ENCODE measurements around the gene TFCP2L1. TPM values are rescaled to one million over a fixed set of nuclear protein-coding genes. Genes with fewer than 3 reads are reported as not detected.
A peak's percentile ranks its signal among the peaks of the same experiment; 100 is the strongest.

TFCP2L1 gene
- total and polyA plus RNA-seq, 10 donors: 0.15 to 8.9 (median 2.7) TPM

GRCh38 chr2:121189011-121189410 lies 96.0 kb downstream of the TFCP2L1 start:
- Histone ChIP-seq H3K27ac (no peak overlapping the region), H3K4me1 (peaks cover 0 to 10% (median 0%) of the 10 kb centered on the region in 6 donors), H3K4me3 (no peak overlapping the region), H3K27me3 (replicated peaks in 1 of 7) (no peaks in the 10 kb centered on the region), H3K36me3 (no peaks in the 10 kb centered on the region), H3K9me3 (no peaks in the 10 kb centered on the region)
- DNase-seq: peak; percentile 58
- TF ChIP-seq, protein P1, sequence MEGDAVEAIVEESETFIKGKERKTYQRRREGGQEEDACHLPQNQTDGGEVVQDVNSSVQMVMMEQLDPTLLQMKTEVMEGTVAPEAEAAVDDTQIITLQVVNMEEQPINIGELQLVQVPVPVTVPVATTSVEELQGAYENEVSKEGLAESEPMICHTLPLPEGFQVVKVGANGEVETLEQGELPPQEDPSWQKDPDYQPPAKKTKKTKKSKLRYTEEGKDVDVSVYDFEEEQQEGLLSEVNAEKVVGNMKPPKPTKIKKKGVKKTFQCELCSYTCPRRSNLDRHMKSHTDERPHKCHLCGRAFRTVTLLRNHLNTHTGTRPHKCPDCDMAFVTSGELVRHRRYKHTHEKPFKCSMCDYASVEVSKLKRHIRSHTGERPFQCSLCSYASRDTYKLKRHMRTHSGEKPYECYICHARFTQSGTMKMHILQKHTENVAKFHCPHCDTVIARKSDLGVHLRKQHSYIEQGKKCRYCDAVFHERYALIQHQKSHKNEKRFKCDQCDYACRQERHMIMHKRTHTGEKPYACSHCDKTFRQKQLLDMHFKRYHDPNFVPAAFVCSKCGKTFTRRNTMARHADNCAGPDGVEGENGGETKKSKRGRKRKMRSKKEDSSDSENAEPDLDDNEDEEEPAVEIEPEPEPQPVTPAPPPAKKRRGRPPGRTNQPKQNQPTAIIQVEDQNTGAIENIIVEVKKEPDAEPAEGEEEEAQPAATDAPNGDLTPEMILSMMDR (IDR thresholded peaks at IDR 0.05 in 8 of 11, conservative IDR thresholded peaks at IDR 0.05 in 3 of 11): no peak
- intact Hi-C loops (cut with DNase I; ENCODE audit: low total_unique reads): no loop called here
- WGBS, 5 donors: 33 to 60% (median 48%) methylated on average over 3 of the region's 3 CpGs

DNA sequence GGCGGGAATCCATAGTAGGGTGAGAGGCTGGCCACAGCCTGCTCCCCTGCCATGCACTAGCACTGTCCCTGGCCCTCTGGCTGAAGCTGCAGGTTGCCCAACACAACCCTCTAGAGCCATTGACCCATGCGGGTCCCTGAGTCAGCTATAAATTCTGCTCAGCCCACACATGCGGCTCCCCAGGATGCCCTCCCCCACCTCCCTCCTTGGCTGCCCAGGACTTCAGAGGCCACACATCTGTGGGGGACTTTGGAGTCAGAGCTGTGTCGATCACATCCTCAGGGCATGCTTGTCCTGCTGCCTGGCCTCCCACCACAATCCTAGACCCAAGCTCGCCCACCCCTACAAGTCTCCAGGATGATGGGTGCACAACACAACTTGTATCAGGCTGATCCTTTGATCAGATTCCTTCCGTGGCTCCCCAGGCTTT lies 97.0 kb downstream of the TFCP2L1 start:
- Histone ChIP-seq H3K27me3 (replicated peaks in 1 of 7) (no peaks in the 10 kb centered on the region), H3K27ac (no peak overlapping the region), H3K9me3 (no peaks in the 10 kb centered on the region), H3K4me1 (peaks cover 0 to 10% (median 0%) of the 10 kb centered on the region in 6 donors), H3K4me3 (no peak overlapping the region), H3K36me3 (no peaks in the 10 kb centered on the region)
- intact Hi-C loops (cut with DNase I; ENCODE audit: low total_unique reads): no loop called here
- DNase-seq: peak; percentile 48
- TF ChIP-seq POLR2AphosphoS5 (IDR thresholded peaks at IDR 0.05) (no peak), POLR2A (IDR thresholded peaks at IDR 0.05) (no peak)
- TF ChIP-seq, protein P1 (IDR thresholded peaks at IDR 0.05 in 8 of 11, conservative IDR thresholded peaks at IDR 0.05 in 3 of 11): no peak
- 64 to 78% (median 66%) methylated on average over 6 of the region's 6 CpGs for WGBS, 5 donors

DNA sequence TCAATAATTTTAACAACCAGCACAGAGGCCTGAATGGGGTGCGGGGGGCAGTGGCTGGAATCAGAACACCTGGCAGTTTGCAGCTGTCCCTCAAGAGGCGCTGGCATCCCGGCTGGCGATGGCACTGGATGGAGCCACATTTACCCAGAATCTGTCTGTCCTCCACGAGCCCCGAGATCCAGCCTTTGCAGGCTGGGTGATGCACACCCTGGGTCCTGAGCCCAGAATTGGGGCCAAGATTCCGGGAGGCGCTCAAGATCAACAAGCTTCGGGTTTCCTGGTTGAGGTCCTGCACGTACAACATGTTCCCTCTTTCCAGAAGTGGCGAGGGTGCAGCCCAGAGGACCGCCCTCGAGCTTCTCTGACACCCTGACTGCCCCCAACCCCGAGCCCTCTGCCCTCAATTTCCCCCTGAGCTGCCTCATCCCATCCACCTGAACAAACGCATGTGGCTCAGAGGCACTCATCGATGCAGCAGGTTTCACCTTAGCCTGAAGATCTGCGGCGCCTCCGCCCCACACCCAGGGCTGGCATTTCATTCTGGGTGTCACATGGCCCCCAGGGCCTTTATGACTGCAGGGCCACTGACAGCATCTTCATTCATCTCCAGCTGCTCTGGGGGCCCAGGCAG lies 97.5 kb downstream of the TFCP2L1 start:
- H3K4me1 ChIP-seq: peaks cover 0 to 10% (median 0%) of the 10 kb centered on the region in 6 donors
- H3K27me3 ChIP-seq (replicated peaks in 1 of 7): no peaks in the 10 kb centered on the region
- intact Hi-C loops (cut with DNase I; ENCODE audit: low total_unique reads): no loop called here
- TF ChIP-seq POLR2A (IDR thresholded peaks at IDR 0.05) (no peak), POLR2AphosphoS5 (IDR thresholded peaks at IDR 0.05) (no peak)
- TF ChIP-seq, protein P1 (IDR thresholded peaks at IDR 0.05 in 8 of 11, conservative IDR thresholded peaks at IDR 0.05 in 3 of 11): no peak
- H3K4me3 ChIP-seq: no peak overlapping the region
- H3K36me3 ChIP-seq: no peaks in the 10 kb centered on the region
- 87 to 89% (median 89%) methylated on average over 16 to 19 of the region's 19 CpGs for WGBS, 5 donors
- no peak overlapping the region for H3K27ac ChIP-seq
- H3K9me3 ChIP-seq: no peaks in the 10 kb centered on the region
- no peak for DNase-seq

- H3K4me3 ChIP-seq: no peak overlapping the region
- H3K4me1 ChIP-seq: peaks cover 0 to 10% (median 0%) of the 10 kb centered on the region in 6 donors
- WGBS, 5 donors: 85 to 90% (median 88%) methylated on average over 2 to 9 of the region's 9 CpGs
- H3K27ac ChIP-seq: no peak overlapping the region
- intact Hi-C loops (cut with DNase I; ENCODE audit: low total_unique reads): no loop called here
- no peaks in the 10 kb centered on the region for H3K27me3 ChIP-seq (replicated peaks in 1 of 7)
- no peaks in the 10 kb centered on the region for H3K9me3 ChIP-seq
- no peak for DNase-seq
- TF ChIP-seq POLR2AphosphoS5 (IDR thresholded peaks at IDR 0.05) (no peak), POLR2A (IDR thresholded peaks at IDR 0.05) (no peak)
- TF ChIP-seq, protein P1 (IDR thresholded peaks at IDR 0.05 in 8 of 11, conservative IDR thresholded peaks at IDR 0.05 in 3 of 11): no peak
- H3K36me3 ChIP-seq: no peaks in the 10 kb centered on the region
Observed at GRCh38 chr2:121186261-121186660, 98.7 kb downstream of the TFCP2L1 start.

Data from spleen (tissue), 11 donors.